ENCODE results near the gene ARTN.

Gene ARTN

DNA sequence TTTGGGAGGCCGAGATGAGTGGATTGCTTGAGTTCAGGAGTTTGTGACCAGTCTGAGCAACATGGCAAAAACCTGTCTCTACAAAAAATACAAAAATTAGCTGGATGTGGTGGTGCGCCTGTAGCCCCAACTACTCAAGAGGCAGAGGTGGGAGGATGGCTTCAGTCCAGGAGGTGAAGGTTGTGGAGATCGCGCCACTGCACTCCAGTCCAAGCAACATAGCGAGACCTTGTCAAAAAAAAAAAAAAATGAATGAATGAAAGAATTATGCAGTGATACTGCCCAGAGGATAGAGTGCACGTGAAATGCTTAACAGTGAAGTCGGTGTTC is 35.8 kb downstream of the ARTN start:
- no peak overlapping the region for H3K4me3 ChIP-seq (replicated peaks; ENCODE audit: low read depth, low read length)
- no peak for DNase-seq (ENCODE audit: extremely low read depth, low read depth)
- TF ChIP-seq, protein P1, sequence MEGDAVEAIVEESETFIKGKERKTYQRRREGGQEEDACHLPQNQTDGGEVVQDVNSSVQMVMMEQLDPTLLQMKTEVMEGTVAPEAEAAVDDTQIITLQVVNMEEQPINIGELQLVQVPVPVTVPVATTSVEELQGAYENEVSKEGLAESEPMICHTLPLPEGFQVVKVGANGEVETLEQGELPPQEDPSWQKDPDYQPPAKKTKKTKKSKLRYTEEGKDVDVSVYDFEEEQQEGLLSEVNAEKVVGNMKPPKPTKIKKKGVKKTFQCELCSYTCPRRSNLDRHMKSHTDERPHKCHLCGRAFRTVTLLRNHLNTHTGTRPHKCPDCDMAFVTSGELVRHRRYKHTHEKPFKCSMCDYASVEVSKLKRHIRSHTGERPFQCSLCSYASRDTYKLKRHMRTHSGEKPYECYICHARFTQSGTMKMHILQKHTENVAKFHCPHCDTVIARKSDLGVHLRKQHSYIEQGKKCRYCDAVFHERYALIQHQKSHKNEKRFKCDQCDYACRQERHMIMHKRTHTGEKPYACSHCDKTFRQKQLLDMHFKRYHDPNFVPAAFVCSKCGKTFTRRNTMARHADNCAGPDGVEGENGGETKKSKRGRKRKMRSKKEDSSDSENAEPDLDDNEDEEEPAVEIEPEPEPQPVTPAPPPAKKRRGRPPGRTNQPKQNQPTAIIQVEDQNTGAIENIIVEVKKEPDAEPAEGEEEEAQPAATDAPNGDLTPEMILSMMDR (IDR thresholded peaks at IDR 0.05; ENCODE audit: low read depth, low read length, missing control alignments): no peak

DNA sequence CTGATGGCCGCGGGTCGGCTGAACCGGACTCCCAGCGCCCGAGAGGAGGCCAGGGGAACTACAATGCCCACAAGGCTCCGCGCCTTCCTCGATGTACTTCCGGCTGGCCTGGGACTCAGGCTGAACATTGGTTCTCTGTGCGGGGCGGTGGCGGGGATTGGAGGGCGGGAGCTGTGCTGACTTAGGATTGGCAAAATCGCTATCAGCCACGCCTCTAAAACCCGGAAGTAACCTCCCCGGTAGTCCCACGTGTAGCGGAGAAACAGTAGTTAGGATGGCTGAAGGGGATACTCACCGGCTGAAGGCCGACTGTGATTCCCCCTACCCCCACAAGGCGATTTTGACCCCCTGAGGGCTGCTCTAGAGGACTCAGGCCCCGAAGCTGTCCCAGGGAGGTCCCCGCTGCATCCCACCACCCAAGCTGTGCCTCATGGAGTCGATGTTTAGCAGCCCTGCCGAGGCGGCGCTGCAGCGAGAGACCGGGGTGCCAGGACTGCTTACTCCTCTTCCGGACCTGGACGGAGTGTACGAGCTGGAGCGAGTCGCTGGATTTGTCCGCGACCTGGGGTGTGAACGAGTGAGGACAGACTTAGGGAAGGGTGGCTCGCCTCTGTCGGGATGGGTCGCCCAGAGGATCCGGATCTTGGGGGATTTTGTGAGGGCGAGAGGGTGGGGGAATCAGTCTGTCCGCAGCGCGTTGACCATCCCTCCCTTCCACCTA is 36.3 kb downstream of the ARTN start, which contains the start of gene DPH2:
Gene DPH2 (plus strand): TSS at position 265 of the 721 bp plus-strand sequence. CDS start 166 bp downstream, at position 431.
- TF ChIP-seq, protein P1 (IDR thresholded peaks at IDR 0.05; ENCODE audit: low read depth, low read length, missing control alignments): peak; percentile 3
- DNase-seq (ENCODE audit: extremely low read depth, low read depth): peak; percentile 94
- peak within 1 kb of the TSS; percentile 66 for H3K4me3 ChIP-seq (replicated peaks; ENCODE audit: low read depth, low read length)

GRCh38 chr1:43970502-43970901 is 36.9 kb downstream of the ARTN start:
- H3K4me3 ChIP-seq (replicated peaks; ENCODE audit: low read depth, low read length): peak overlapping the region; percentile 66
- TF ChIP-seq, protein P1 (IDR thresholded peaks at IDR 0.05; ENCODE audit: low read depth, low read length, missing control alignments): no peak
- DNase-seq (ENCODE audit: extremely low read depth, low read depth): no peak

DNA sequence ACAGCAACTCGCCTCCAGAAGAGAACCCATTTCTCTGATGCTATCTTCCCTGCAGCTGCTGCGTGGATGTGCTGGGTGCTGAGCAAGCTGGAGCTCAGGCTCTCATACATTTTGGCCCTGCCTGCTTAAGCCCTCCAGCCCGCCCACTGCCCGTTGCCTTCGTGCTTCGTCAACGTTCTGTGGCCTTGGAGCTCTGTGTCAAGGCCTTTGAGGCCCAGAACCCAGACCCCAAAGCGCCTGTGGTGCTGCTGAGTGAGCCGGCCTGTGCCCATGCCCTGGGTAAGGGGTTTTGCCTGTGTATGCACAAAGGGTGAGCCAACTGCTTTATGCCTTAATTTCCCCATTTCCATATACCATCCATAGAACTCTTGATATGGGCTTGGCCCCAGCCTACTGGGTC is 37.3 kb downstream of the ARTN start:
- H3K4me3 ChIP-seq (replicated peaks; ENCODE audit: low read depth, low read length): peak overlapping the region; percentile 66
- DNase-seq (ENCODE audit: extremely low read depth, low read depth): no peak
- TF ChIP-seq, protein P1 (IDR thresholded peaks at IDR 0.05; ENCODE audit: low read depth, low read length, missing control alignments): no peak

DNA sequence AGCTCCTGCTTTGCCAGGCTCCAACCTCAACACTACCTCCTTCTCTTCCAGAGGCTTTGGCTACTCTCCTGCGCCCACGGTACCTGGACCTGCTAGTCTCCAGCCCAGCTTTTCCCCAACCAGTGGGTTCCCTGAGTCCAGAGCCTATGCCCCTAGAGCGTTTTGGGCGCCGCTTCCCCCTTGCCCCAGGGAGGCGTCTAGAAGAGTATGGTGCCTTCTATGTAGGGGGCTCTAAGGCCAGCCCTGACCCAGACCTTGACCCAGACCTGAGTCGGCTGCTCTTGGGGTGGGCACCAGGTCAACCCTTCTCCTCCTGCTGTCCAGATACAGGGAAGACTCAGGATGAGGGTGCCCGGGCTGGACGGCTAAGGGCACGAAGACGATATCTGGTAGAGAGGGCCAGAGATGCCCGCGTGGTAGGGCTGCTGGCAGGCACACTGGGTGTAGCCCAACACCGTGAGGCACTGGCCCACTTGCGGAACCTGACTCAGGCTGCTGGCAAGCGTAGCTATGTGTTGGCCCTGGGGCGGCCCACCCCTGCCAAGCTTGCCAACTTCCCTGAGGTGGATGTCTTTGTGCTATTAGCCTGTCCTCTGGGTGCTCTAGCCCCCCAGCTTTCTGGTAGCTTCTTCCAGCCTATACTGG is 37.9 kb downstream of the ARTN start:
- DNase-seq (ENCODE audit: extremely low read depth, low read depth): no peak
- TF ChIP-seq, protein P1 (IDR thresholded peaks at IDR 0.05; ENCODE audit: low read depth, low read length, missing control alignments): no peak
- peak overlapping the region; percentile 66 for H3K4me3 ChIP-seq (replicated peaks; ENCODE audit: low read depth, low read length)

- peak overlapping the region; percentile 86 for H3K4me3 ChIP-seq (replicated peaks; ENCODE audit: low read depth, low read length)
- TF ChIP-seq, protein P1 (IDR thresholded peaks at IDR 0.05; ENCODE audit: low read depth, low read length, missing control alignments): no peak
- DNase-seq (ENCODE audit: extremely low read depth, low read depth): no peak
Observed at GRCh38 chr1:43973981-43974442, 40.4 kb downstream of the ARTN start.
